ENCODE measurements around the gene IRAK1BP1. TPM values are rescaled to one million over a fixed set of nuclear protein-coding genes. Genes with fewer than 3 reads are reported as not detected.
"Not testable (repeated sequence)": the region's sequence is repeated elsewhere in the genome, so short reads cannot be mapped to it uniquely, and the experiment has no call there.

IRAK1BP1 gene
- polyA plus RNA-seq = 1 to 10 TPM in 2 of 3 donors, under 1 TPM in 1; 0.97 to 4.0 (median 1.7) TPM

GRCh38 chr6:78867370-78868040 is at the start of gene IRAK1BP1:
Gene IRAK1BP1, plus strand, starts transcription at chr6:78867551. Its CDS starts 26 bp downstream, at chr6:78867577.
- H3K27ac ChIP-seq (ENCODE audit: low read depth, low read length) = no peak within 1 kb of the TSS
- WGBS, 3 donors = 0 to 1% (median 0%) methylated on average over 48 of the region's 48 CpGs

- no peak overlapping the region for H3K27ac ChIP-seq (ENCODE audit: low read depth, low read length)
Observed at GRCh38 chr6:78824045-78824444, 43.3 kb upstream of the IRAK1BP1 start.

- H3K27ac ChIP-seq (ENCODE audit: low read depth, low read length) = no peak overlapping the region
- WGBS, 3 donors = 82 to 87% (median 83%) methylated on average over 3 of the region's 3 CpGs
Observed at GRCh38 chr6:78829407-78829806, 37.9 kb upstream of the IRAK1BP1 start.

- WGBS, 3 donors = 73 to 89% (median 73%) methylated on average over 2 of the region's 2 CpGs
- H3K27ac ChIP-seq (ENCODE audit: low read depth, low read length) = no peak overlapping the region
Observed at GRCh38 chr6:78830805-78831204, 36.5 kb upstream of the IRAK1BP1 start.

GRCh38 chr6:78831492-78831891 is 35.9 kb upstream of the IRAK1BP1 start:
- H3K27ac ChIP-seq (ENCODE audit: low read depth, low read length) = no peak overlapping the region
- 21 to 55% (median 52%) methylated on average over 2 of the region's 2 CpGs for WGBS, 3 donors

- no peak overlapping the region for H3K27ac ChIP-seq (ENCODE audit: low read depth, low read length)
Observed at GRCh38 chr6:78832091-78832808, 35.1 kb upstream of the IRAK1BP1 start.

- H3K27ac ChIP-seq (ENCODE audit: low read depth, low read length) = no peak overlapping the region
Observed at GRCh38 chr6:78835817-78836216, 31.5 kb upstream of the IRAK1BP1 start.

GRCh38 chr6:78836598-78836997 is 30.8 kb upstream of the IRAK1BP1 start:
- WGBS, 3 donors = 57 to 65% (median 60%) methylated on average over 3 of the region's 3 CpGs
- no peak overlapping the region for H3K27ac ChIP-seq (ENCODE audit: low read depth, low read length)

- H3K27ac ChIP-seq (ENCODE audit: low read depth, low read length) = no peak overlapping the region
Observed at GRCh38 chr6:78841111-78841510, 26.2 kb upstream of the IRAK1BP1 start.

GRCh38 chr6:78842953-78843352 is 24.4 kb upstream of the IRAK1BP1 start:
- no peak overlapping the region for H3K27ac ChIP-seq (ENCODE audit: low read depth, low read length)

GRCh38 chr6:78844899-78845298 is 22.5 kb upstream of the IRAK1BP1 start:
- 30 to 80% (median 70%) methylated on average over 2 of the region's 2 CpGs for WGBS, 3 donors
- no peak overlapping the region for H3K27ac ChIP-seq (ENCODE audit: low read depth, low read length)

- 68 to 91% (median 75%) methylated on average over 1 of the region's 1 CpG for WGBS, 3 donors
- H3K27ac ChIP-seq (ENCODE audit: low read depth, low read length) = no peak overlapping the region
Observed at GRCh38 chr6:78845567-78845966, 21.8 kb upstream of the IRAK1BP1 start.

GRCh38 chr6:78850621-78851020 is 16.7 kb upstream of the IRAK1BP1 start:
- H3K27ac ChIP-seq (ENCODE audit: low read depth, low read length) = no peak overlapping the region

- H3K27ac ChIP-seq (ENCODE audit: low read depth, low read length) = no peak overlapping the region
Observed at GRCh38 chr6:78851156-78851555, 16.2 kb upstream of the IRAK1BP1 start.

GRCh38 chr6:78854546-78854945 is 12.8 kb upstream of the IRAK1BP1 start:
- 91 to 92% (median 91%) methylated on average over 9 of the region's 9 CpGs for WGBS, 3 donors
- no peak overlapping the region for H3K27ac ChIP-seq (ENCODE audit: low read depth, low read length)

- not testable (repeated sequence) for H3K27ac ChIP-seq (ENCODE audit: low read depth, low read length)
- WGBS, 3 donors = 87 to 96% (median 92%) methylated on average over 7 of the region's 8 CpGs
Observed at GRCh38 chr6:78858339-78858938, 8.9 kb upstream of the IRAK1BP1 start.

- 66 to 68% (median 66%) methylated on average over 2 of the region's 2 CpGs for WGBS, 3 donors
Observed at GRCh38 chr6:78861509-78861908, 5.8 kb upstream of the IRAK1BP1 start.

GRCh38 chr6:78863576-78863975 is 3.8 kb upstream of the IRAK1BP1 start:
- no peak overlapping the region for H3K27ac ChIP-seq (ENCODE audit: low read depth, low read length)
- 74 to 75% (median 74%) methylated on average over 2 of the region's 2 CpGs for WGBS, 3 donors

More at GRCh38 chr6:78861509-78861908, 5.8 kb upstream of the IRAK1BP1 start:
- H3K27ac ChIP-seq (ENCODE audit: low read depth, low read length) = no peak overlapping the region

GRCh38 chr6:78864957-78865356 is 2.4 kb upstream of the IRAK1BP1 start:
- WGBS, 3 donors = 85 to 89% (median 89%) methylated on average over 5 of the region's 5 CpGs
- H3K27ac ChIP-seq (ENCODE audit: low read depth, low read length) = no peak overlapping the region

- WGBS, 3 donors = 1 to 3% (median 1%) methylated on average over 13 of the region's 13 CpGs
- no peak overlapping the region for H3K27ac ChIP-seq (ENCODE audit: low read depth, low read length)
Observed at GRCh38 chr6:78867020-78867369, 356 bp upstream of the IRAK1BP1 start.
